BE2C (cell line): ENCODE measurements around the gene STON1.

Source experiments
- DNase-seq: peaks from one replicate; pipeline ENCODE4 v3.0.0-alpha.2; 2020
- H3K27me3 ChIP-seq: fragments of 250-450 bp; sonication (Bioruptor Pico); 2 replicates; pipeline ENCODE4 v1.5.1; 2020; ENCODE audit warnings: mild to moderate bottlenecking
- H3K36me3 ChIP-seq: fragments of 250-450 bp; sonication (Bioruptor Pico); 2 replicates; pipeline ENCODE4 v1.5.1; 2020; ENCODE audit warnings: mild to moderate bottlenecking
- H3K4me1 ChIP-seq: fragments of 250-450 bp; sonication (Bioruptor Pico); 2 replicates; pipeline ENCODE4 v1.5.1; 2020
- H3K4me3 ChIP-seq: 2 replicates; pipeline ENCODE4 v1.5.1; 2011; ENCODE audit warnings: low read depth, low read length
- H3K9me3 ChIP-seq: fragments of 250-450 bp; sonication (Bioruptor Pico); 2 replicates; pipeline ENCODE4 v1.5.1; 2020
- CTCF ChIP-seq: IDR thresholded peaks from 2 replicates; pipeline ENCODE4 v1.5.1; 2012; ENCODE audit warnings: mild to moderate bottlenecking, low read depth, low read length

Gene STON1

GRCh38 chr2:48584551-48584950 lies 54.6 kb downstream of the STON1 start:
- Histone ChIP-seq H3K36me3 (no peaks in the 10 kb centered on the region), H3K4me1 (no peaks in the 10 kb centered on the region), H3K27me3 (no peaks in the 10 kb centered on the region), H3K4me3 (no peak overlapping the region), H3K9me3 (no peaks in the 10 kb centered on the region)
- no peak for DNase-seq
- TF ChIP-seq CTCF: no peak

GRCh38 chr2:48586433-48586832 lies 56.5 kb downstream of the STON1 start:
- H3K9me3 ChIP-seq: no peaks in the 10 kb centered on the region
- no peaks in the 10 kb centered on the region for H3K27me3 ChIP-seq
- H3K36me3 ChIP-seq: no peaks in the 10 kb centered on the region
- DNase-seq: no peak
- H3K4me3 ChIP-seq: no peak overlapping the region
- no peaks in the 10 kb centered on the region for H3K4me1 ChIP-seq
- TF ChIP-seq CTCF: no peak

GRCh38 chr2:48587560-48587959 lies 57.6 kb downstream of the STON1 start:
- Histone ChIP-seq H3K4me1 (no peaks in the 10 kb centered on the region), H3K4me3 (no peak overlapping the region), H3K9me3 (no peaks in the 10 kb centered on the region), H3K36me3 (no peaks in the 10 kb centered on the region), H3K27me3 (no peaks in the 10 kb centered on the region)
- TF ChIP-seq CTCF: no peak
- DNase-seq: no peak

- no peaks in the 10 kb centered on the region for H3K9me3 ChIP-seq
- no peak for DNase-seq
- no peaks in the 10 kb centered on the region for H3K36me3 ChIP-seq
- H3K27me3 ChIP-seq: no peaks in the 10 kb centered on the region
- TF ChIP-seq CTCF: no peak
- no peaks in the 10 kb centered on the region for H3K4me1 ChIP-seq
- H3K4me3 ChIP-seq: no peak overlapping the region
Measured at GRCh38 chr2:48587961-48588360, 58.0 kb downstream of the STON1 start.

- H3K4me1 ChIP-seq: no peaks in the 10 kb centered on the region
- H3K27me3 ChIP-seq: no peaks in the 10 kb centered on the region
- no peak for DNase-seq
- no peaks in the 10 kb centered on the region for H3K36me3 ChIP-seq
- H3K4me3 ChIP-seq: no peak overlapping the region
- no peaks in the 10 kb centered on the region for H3K9me3 ChIP-seq
- no peak for TF ChIP-seq CTCF
Measured at GRCh38 chr2:48588745-48589144, 58.8 kb downstream of the STON1 start.

GRCh38 chr2:48589170-48589767 lies 59.3 kb downstream of the STON1 start:
- TF ChIP-seq CTCF: peak; percentile 67
- Histone ChIP-seq H3K36me3 (no peaks in the 10 kb centered on the region), H3K27me3 (no peaks in the 10 kb centered on the region), H3K4me1 (no peaks in the 10 kb centered on the region), H3K4me3 (no peak overlapping the region), H3K9me3 (no peaks in the 10 kb centered on the region)
- peak; percentile 26 for DNase-seq
